ENCODE measurements around the gene CHDH. TPM values are rescaled to one million over a fixed set of nuclear protein-coding genes. Genes with fewer than 3 reads are reported as not detected.
A peak's percentile ranks its signal among the peaks of the same experiment; 100 is the strongest.

The CHDH gene
- polyA plus RNA-seq, 2 of the 4 experiments (the other 2 are of a cell fraction): 1.1 to 2.8 TPM

- WGBS (ENCODE audit: missing lambda C conversion rate): 95% methylated on average over 20 of the region's 67 CpGs
- ChIA-PET CTCF (no interaction called here), POLR2A (no interaction called here)
- DNase-seq (ENCODE audit: low read depth in 1 of 2, low spot score in 1 of 2): no peak
- TF ChIP-seq RARB (CRISPR knock-in tag; IDR thresholded peaks at IDR 0.05) (no peak), JUNB (IDR thresholded peaks at IDR 0.05) (no peak), REST (IDR thresholded peaks at IDR 0.05) (no peak), ZC3H11A (IDR thresholded peaks at IDR 0.05) (no peak), KDM1A (IDR thresholded peaks at IDR 0.05; ENCODE audit: low read depth) (no peak), CTCF (IDR thresholded peaks at IDR 0.05) (no peak), JUN (IDR thresholded peaks at IDR 0.05) (no peak), RNF2 (IDR thresholded peaks at IDR 0.05; ENCODE audit: borderline replicate concordance, low read depth) (no peak), CHD4 (IDR thresholded peaks at IDR 0.05; ENCODE audit: borderline replicate concordance) (no peak), FOSB (CRISPR knock-in tag; IDR thresholded peaks at IDR 0.05) (no peak), MAZ (IDR thresholded peaks at IDR 0.05; ENCODE audit: borderline replicate concordance, low read depth, low read length) (no peak), CBX2 (IDR thresholded peaks at IDR 0.05; ENCODE audit: borderline replicate concordance, low read depth) (no peak)
- H3K4me2 ChIP-seq: no peak overlapping the region
- H3K4me1 ChIP-seq: no peaks in the 10 kb centered on the region
- H3K27ac ChIP-seq: no peak overlapping the region
- no peak for FAIRE-seq
- H3K4me3 ChIP-seq: no peak overlapping the region
- ATAC-seq: peak; percentile 44 to 45; a peak in 2 of 6 replicates
- H3K9me3 ChIP-seq: no peaks in the 10 kb centered on the region
Observed at GRCh38 chr3:53823026-53823955, 22.9 kb downstream of the CHDH start.

GRCh38 chr3:53822331-53822741, 23.9 kb downstream of the CHDH start:
- no peak overlapping the region for H3K4me2 ChIP-seq
- FAIRE-seq (no peak), ATAC-seq (no peak), DNase-seq (ENCODE audit: low read depth in 1 of 2, low spot score in 1 of 2) (no peak)
- no peak for TF ChIP-seq PBX3 (IDR thresholded peaks at IDR 0.05)
- TF ChIP-seq GATA3 (IDR thresholded peaks at IDR 0.05; ENCODE audit: borderline replicate concordance): no peak
- no peak for TF ChIP-seq KDM5A (IDR thresholded peaks at IDR 0.05)
- no peaks in the 10 kb centered on the region for H3K9me3 ChIP-seq
- ChIA-PET POLR2A (no interaction called here), CTCF (interaction anchor here (1.1 kb wide), 1 partner anchor 15 kb away, joined by 3 read pairs; no protein-coding TSS in a partner anchor)
- 78% methylated on average over 4 of the region's 14 CpGs for WGBS (ENCODE audit: missing lambda C conversion rate)
- no peak overlapping the region for H3K27ac ChIP-seq
- H3K4me3 ChIP-seq: no peak overlapping the region
- H3K4me1 ChIP-seq: no peaks in the 10 kb centered on the region

Measured in A549 (cell line).